NCI-H128 (cell line): Measurements from ENCODE around the gene ZNF19.
"Not testable (repeated sequence)": the region's sequence is repeated elsewhere in the genome, so short reads cannot be mapped to it uniquely, and the experiment has no call there.

Source experiments
- DNase-seq: peaks from one replicate; lab custom pipeline; 2025; ENCODE audit not compliant: unreplicated experiment; lab: John Stamatoyannopoulos, UW

The ZNF19 gene

DNA sequence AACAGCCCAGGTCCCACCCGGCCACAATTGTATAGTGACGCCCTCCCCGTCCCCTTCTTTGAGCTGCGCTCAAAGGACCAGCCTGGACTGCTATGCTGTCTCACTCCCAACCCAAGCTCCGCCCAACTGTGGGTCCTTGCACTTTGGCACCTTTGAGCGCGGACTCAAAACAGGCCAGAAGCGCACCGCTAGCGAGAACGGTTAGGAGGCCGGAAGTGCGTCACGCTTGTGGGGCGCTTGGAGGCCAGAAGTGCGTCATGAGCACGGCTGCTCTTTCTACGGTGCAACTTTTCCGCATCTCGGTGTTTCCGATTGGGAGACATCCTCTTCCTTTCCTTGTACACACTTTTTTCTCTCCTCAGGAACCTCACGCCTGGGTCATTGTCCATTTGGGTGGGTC, at the start of gene ZNF19:
ZNF19 (minus strand) TSS at position 203 of the 400 bp plus-strand sequence. CDS start 7,210 bp downstream, outside the sequence.
- no peak for DNase-seq

DNA sequence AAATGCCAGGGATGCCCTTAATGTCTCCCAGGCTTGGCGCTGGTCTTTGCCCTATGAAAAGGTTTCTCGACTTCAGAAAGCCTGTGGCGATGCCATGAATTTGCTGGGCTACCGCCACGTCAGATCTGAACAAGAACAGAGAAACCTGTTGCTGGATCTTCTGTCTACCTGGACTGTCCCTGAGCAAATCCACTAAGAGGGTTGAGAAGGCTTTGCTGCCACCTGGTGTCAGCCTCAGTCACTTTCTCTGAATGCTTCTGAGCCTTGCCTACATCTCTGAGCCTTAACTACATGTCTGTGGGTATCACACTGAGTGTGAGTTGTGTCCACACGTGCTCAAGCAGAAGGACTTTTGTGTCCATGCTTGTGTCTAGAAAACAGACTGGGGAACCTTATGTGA, 48.5 kb upstream of the ZNF19 start:
- DNase-seq = peak; percentile 6

DNA sequence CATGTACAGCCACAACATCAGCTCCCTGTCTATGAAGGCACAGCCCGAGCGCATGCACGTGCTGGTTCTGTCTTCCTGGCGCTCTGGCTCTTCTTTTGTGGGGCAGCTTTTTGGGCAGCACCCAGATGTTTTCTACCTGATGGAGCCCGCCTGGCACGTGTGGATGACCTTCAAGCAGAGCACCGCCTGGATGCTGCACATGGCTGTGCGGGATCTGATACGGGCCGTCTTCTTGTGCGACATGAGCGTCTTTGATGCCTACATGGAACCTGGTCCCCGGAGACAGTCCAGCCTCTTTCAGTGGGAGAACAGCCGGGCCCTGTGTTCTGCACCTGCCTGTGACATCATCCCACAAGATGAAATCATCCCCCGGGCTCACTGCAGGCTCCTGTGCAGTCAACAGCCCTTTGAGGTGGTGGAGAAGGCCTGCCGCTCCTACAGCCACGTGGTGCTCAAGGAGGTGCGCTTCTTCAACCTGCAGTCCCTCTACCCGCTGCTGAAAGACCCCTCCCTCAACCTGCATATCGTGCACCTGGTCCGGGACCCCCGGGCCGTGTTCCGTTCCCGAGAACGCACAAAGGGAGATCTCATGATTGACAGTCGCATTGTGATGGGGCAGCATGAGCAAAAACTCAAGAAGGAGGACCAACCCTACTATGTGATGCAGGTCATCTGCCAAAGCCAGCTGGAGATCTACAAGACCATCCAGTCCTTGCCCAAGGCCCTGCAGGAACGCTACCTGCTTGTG, 47.8 kb upstream of the ZNF19 start:
- no peak for DNase-seq

DNA sequence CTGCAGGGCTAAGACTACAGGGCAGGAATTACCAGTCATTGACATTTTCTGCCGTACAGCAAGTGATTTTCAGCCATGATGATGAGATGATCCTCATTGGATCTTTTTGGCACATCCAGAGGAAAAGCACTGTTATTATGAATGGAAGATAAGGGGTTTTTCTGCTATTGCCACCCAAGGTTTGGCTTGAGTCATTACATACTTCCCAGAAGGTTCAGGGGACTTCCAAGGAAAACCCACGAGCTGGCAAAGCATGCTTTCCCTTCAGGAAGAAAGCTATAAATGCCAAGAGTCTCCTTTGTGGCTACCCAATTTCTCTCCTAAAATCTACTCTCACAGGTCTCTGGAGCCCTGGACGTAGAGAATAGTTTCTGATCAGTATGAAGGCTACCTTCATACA, 43.2 kb upstream of the ZNF19 start:
- DNase-seq = no peak

DNA sequence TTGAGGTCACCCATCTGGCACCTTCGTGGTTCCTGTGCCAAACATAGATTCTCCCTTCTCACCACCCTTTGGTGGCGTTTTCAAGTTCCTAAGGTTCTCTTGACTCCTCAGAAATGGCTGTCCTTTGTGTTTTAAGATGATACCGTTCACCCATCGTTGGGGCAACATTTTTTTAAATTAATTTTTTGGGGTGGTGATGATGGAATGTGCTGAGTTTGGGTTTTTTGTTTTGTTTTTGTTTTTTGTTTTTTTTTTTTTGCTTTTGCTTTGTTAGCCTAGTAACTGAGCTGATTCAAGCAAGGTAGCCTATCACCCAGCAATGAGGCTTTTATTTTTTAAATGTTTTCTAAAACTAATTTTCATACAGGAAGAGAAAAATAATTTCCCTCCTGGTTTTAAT, 39.7 kb upstream of the ZNF19 start:
- no peak for DNase-seq

DNA sequence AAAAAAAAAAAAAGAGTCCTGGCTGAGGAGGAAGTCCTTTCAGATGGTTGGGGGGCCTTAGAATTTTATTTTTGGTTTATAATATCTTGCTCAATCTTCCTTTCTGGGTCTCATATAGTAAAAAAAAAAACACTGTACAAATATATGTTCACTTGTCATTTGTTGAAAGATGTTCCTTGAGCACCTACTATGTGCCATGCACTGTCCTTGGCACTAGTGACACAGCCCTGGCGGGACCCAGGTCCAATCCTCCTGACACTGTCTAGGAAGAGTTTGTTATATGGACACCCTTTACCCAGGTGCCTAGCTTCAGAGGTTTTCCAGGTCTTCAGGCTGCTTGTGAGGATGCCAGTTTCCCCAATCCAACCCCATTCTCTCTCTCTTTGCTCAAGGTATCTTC, 39.1 kb upstream of the ZNF19 start:
- DNase-seq = no peak

DNA sequence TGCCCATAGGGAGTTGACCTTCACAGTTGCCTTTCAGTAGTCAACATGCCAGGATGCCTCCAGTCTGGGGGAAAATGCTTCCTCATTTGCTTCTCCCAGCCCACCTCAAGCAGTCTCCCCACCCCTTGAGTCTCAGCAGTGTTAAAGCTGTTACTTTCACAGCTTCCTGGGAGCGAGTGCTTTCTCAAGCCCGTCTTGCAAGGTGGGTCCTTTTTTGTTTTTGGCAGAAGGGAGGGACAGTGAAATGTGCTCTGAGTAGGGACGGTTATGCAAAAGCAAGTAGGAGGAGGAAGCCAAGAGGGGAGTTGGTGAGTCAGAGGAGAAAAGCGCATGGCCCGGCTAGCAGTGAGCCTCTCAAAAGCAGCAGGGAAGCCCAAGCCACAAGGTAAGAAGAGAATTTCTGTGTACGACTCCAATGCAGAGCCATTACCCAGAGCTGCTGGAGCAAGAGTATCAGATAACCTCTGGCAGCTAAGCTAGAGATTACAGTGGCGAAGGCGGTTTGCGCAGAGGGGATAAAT, 37.0 kb upstream of the ZNF19 start, which contains the start of gene CHST4:
CHST4 (plus strand) TSS at position 316 of the 521 bp plus-strand sequence. CDS start 10,252 bp downstream, outside the sequence.
- DNase-seq = peak; percentile 8

DNA sequence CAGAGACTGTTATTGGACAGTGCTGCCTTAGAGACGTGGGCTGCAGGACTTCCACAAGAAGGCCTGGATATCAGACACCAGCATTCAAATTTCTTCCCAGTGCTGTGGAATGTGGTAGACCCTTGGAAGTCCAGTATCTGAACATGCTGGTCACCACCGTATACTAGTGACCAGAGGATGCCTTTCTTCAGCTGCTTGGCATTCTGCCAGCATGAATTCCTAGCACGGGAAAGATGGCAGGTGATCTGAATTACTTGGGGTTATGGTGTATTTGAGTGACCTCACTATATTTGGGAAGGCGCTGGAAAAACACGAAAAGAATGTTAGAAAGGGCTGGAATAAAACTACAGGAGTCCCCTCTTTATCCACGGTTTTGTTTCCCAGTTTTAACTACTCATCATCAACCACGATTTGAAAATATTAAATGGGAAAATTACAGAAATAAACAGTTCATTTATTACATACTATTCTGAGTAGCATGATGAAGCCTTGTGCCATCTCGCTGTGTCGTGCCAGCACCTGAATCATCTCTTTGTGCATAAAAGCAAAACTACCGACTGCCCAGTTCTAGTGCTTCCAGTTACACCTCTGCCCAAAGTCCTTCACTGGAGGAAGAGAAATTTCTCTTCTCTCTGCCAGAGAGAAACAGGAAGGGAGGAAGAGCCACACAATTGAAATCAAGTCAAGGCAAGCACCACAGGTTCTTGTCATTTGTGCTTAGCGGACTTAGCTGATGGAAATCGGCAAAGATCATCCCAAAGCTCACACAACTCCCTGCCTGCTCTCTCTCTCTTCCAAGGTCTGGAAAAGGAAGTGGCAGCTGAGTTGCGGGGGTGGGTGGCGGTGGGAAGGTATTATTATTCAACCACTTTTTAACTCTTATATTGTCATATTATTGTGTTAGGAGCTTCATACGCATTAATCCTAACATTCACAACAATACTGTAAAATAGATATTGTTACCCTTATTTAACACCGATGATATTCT, 35.7 kb upstream of the ZNF19 start:
- no peak for DNase-seq

DNA sequence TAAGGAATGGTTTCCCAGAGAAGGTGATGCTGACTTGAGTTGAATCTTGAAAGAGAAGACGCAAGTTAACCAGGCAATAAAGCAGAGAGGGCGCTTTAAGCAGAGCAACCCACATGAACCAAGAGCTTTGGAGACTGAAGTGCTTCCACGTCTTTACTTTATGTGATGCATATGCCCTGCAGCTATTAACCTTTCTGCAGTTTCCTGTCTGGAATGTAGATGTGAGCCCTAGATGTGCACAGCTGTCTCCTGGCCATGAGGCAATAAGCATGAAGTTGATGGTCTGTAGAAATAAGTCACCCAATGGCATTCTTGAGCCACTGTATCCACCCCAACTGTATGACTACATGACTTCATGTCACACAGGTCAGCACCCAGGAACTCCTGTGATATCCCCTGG, 31.4 kb upstream of the ZNF19 start:
- DNase-seq = no peak

DNA sequence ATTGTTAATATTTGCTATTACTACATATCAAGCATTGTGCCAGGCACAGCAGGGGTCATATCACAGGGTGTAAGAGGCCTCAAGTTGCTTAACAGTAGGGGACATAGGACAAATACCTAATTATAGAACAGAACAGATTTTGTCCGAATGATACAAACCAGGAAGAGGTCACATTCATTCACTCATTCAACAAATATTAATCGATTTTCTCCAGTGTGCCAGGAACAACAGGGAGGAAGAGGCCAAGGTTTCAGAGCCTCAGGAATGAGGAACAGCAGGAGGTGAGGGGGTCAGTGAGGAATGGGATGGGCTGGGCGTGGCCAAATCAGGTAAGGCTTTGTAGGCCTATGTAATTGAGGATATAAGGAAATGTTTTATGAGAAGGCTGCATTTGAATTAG, 25.9 kb upstream of the ZNF19 start:
- no peak for DNase-seq

DNA sequence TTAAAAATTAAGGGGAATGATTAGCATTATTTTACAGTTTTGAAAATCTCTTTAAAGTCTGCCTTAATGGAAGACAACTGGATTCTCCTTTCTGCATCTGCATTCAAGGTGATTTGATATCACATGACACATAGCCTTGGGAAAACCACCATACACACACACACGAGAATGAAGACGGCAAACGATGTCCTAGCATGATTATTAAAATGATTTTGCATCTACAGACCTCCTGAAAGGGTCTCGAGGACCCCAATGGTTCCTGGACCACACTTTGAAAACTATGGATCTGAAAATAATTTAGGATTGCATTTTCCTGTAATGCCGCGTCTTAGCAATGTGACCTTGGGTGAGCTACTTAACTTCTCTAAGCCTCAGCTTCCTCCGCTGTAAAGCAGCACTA, 25.4 kb upstream of the ZNF19 start:
- no peak for DNase-seq

DNA sequence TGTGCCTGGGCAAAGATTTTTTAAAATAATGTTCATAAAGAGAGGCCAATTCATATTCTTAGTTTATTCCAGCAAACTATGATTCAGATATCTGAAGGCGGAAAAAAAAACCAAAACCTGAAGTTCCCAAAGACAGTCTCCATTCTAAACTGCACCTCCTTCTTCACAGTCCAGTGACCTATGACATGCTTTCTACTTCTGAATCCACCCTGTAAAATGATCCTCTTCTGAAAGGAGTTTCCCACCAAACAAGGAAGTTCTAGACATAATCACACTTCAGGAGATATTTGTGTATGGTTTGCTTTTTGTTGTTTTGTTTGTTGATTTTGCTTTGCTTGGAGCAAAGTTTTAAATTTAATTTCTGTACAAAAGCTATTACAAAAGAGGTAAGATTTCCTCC, 24.2 kb upstream of the ZNF19 start:
- DNase-seq = no peak

DNA sequence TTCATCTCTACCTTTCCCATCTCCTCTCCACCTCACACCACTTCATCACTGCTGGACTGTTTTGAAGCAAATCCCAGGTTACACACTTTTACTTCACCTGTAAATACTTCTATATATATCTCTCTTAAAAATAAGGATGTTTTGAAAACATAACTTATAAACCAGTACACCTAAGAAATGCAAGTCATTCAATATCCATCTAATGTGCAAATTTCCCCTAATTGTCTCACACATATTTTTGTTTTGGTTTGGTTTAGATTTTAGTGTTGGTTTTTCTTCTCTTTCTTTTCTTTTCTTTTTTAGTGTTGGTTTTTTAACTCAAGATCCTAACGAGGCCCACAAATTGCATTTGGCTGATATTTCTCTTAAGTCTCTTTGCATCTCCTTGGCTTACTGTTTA, 17.9 kb upstream of the ZNF19 start:
- no peak for DNase-seq

DNA sequence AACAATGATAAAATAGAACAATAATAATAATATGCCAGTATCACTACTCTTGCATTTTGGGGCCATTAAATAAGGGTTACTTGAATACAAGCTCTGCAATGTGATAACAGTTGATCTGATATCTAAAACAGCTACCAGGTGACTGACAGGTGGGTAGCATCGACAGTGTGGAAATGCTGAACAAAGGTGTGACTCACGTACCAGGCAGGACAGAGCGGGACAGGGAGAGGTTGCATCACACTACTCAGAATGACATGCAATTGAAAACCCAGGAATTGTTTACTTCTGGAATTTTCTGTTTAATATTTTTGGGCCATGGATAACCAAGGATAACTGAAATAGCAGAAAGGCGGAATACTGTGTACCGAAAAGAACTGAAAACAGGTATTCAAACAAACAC, 15.8 kb upstream of the ZNF19 start:
- no peak for DNase-seq

DNA sequence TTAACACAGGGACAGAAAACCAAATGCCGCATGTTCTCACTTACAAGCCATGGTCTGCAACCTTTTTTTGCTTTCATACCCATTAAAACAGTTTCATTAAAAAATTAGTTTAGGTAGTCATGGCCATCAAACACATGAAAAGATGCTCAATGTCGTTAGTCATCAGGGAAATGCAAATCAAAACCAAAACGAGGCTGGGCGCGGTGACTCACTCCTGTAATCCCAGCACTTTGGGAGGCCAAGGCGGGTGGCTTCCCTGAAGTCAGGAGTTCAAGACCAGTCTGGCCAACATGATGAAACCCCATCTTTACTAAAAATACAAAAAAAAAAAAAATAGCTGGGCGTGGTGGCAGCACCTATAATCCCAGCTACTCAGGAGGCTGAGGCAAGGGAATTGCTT, 14.9 kb upstream of the ZNF19 start:
- DNase-seq = not testable (repeated sequence)

DNA sequence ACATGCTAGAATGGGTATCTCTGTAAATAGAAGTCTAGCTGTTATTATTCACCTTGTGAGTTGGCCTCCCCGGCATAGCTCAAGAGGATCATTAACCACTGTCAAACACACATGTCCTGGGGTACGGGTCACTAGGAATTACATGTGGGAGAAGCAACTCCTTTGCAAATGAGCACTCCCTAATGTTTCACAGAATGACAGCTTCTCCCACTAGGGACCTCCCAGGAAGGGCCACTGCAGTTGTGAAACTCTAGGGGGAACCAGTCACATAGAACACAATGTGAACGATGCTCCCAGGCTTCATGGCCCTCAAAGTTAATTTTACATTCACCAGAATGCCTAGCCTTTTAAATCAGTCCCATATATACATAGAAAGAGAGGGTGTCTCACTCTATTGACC, 12.4 kb upstream of the ZNF19 start:
- no peak for DNase-seq

DNA sequence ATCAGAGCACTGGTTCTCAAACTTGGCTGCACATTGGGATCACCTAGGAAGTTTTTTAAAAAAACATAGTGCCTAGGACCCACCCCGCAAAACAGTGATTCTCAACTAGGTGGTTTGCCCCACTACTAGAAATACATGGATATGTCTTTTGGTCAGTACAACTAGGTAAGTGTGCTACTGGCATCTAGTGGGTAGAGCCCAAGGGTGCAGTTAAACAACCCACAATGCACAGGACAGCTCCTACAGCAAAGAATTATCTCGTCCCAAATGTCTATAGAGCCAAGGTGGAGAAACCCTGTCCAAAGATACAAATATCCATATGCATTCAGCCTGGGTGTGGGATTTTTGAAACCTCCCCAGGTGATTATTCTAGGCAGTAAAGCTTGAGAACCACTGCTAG, 11.8 kb upstream of the ZNF19 start:
- no peak for DNase-seq

DNA sequence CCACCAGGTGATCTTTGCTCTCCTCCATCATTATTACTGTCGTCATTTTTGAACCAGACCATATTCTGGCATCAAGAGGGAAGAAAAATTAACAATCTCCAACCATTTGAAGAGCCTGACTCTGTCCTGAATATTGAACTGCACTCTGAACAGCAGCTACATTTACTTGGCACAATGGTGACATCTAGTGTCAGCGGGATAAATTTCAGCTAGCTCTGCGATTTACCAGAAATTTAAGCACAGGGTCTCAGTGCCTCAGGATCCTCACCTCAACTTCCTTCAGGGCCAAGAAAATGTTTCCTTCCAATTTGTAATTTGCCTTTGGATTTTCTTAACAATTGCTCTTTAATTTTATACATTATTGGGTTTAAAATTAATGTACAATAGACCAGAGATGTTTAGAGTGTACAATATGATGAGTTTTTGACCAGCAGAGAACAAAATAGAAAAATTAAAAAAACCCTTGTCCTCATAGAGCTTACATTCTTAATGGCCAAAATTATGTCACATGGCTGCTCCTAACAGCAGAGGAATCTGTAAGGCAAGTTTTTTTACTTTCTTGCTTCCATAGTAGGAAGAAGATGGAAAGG, 10.7 kb upstream of the ZNF19 start:
- DNase-seq = peak; percentile 0

DNA sequence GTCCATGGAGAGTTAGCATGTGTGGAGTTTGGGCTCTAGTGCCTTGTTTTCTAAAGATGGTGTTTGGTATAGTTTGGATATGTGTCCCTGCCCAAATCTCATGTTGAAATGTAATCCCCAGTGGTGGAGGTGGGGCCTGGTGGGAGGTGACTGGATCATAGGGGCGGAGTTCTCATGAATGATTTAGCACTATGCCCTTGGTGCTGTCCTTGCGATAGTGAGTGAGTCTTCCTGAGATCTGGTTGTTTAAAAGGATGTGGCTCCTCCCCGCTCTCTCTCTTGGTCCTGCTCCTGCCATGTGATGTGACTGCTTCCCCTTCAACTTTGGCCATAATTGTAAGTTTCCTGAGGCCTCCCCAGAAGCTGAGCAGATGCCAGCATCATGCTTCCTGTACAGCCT, 8.9 kb upstream of the ZNF19 start:
- no peak for DNase-seq

DNA sequence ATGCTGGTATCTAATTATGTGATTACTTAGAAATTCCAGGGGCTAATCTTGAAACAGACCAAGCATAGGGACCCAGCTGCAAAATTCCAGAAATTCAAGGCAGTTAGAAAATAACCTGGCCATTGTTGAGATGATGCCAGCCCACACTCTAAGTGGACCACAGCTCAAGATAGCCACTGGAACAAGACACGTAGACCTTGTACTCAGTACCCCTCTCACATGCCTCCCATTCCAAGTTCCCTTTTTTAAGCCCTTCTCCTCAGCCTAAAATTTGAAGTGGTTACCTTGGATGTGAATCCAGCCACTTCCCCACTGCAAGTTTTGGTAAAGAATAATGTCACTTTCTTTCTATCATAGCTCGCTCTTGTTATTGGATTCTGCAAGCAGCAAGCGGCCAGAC, 4.1 kb upstream of the ZNF19 start:
- no peak for DNase-seq

DNA sequence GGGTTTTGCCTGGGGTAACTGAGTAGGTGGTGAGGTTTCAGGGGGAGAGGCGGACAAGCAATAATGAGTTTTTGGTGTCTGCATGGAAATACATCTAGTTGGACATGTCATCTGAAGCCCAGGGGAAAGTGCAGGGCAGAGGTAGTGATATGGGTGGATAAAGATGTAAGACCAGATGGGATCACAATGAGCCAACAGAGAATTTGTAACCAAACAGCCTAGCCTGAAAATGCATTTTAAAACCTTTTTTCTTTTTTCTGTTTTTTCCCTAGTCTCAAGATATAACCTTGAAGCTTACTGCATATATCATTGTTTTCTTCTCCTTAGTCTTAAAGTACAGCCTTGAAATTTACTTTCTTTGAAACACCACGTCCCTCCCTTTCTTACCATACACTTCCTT, 3.7 kb upstream of the ZNF19 start:
- no peak for DNase-seq
